Stimulated activated CD8-positive, alpha-beta memory T cell treated with anti-CD3 and anti-CD28 coated beads, Interleukin-15, amount 100 ng/mL, for 48 hours (primary cell): ENCODE measurements around the gene COL8A2.

Experiments
- DNase-seq, 2 donors: peaks; one replicate each; pipeline ENCODE4 v3.0.0-alpha.2; 2020; ENCODE audit warnings: low read depth in 2 of 2

COL8A2 gene

GRCh38 chr1:36137226-36137625, 12.2 kb upstream of the COL8A2 start:
- DNase-seq: no peak

DNA sequence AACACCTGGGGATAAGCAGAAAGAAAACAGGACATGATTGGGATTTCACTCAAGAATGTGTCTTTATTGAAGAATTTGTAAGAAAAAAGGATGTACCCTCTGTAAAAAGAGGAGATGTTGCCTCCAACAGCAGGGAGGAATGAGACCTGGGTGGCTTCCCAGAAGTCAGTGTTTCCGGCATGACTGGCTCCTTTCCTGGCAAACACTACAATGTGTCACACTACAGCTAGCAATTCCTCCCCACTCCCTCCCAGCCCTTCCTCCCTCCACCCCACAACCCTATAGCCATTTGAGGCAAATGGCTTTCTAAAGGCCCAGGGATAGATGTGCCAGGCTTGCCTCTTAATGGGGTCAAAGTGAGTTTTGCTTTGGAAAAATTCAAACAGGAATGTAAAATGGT, 11.5 kb upstream of the COL8A2 start:
- no peak for DNase-seq

DNA sequence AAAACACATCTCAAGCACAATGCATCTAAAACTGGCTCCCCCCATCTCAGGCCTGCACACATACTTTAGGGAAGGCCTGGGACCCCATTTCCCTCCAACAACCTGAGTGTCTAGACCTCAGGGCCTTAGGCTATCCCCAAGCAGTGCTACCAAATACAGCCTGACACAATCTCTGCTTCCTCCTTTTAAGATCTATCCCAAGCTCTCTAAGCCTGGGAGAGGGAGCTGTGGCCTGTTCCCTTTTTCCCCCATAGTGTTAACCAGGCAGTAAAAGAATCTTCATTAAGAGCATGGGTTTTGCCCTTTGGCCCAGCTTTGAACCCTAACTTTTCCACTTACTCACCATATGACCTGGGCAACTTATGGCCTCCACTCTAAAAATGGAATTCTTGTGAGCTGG, 10.8 kb upstream of the COL8A2 start:
- no peak for DNase-seq

DNA sequence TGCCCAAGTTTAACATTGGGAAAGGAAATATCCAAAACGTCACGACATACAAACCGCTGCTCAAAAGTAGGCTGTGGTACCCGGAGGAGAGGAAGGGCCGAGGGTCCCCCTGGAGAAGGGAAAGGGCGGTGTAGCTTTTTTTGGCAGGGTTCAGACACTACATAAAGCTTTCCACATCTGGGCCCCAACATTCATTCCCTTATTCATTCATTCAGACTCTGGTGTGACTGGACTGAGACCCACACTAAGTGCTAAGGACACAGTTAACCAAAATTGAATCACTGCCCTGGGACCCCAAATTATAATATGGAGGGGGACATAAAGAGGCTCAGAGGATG, 10.3 kb upstream of the COL8A2 start:
- no peak for DNase-seq

DNA sequence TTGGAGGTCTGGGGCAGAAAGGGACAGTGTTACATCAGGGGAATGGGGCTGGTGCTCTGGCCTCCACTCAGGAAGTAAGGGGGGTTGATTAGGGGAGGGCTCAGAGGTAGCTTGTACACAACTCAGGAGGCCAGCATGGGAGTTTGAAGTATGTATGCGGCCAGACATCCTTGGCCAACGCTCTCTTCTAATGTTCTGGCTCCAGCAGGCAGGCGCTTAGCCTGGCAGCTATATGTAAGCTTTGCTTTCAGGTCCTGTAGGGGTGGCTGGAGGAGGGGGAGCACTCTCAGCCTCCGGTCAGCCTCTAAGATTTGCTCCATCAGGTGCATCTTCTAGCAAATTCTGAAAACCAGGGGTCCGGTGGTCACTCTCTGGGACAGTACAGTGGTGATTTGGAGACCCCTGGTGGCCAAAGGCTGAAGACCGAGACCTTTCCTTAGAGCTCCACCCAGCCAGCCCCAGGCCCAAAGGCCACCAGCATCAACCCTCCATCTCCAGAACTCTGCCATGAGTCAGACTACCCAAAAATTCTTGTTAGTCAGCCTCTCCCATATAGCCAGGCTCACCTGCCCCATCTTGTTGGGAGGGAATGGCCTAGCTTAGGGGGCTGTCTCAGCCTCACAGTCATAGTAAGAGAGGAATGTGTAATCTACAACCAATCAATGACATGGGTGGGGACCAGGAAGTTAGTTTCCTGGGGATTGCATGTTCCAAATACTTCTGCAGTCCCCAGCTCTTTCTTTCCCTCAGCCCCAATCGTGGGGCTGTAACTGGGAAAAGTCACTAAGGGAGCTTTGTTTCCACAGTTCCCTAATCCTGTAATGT, 9.7 kb upstream of the COL8A2 start:
- DNase-seq: no peak

DNA sequence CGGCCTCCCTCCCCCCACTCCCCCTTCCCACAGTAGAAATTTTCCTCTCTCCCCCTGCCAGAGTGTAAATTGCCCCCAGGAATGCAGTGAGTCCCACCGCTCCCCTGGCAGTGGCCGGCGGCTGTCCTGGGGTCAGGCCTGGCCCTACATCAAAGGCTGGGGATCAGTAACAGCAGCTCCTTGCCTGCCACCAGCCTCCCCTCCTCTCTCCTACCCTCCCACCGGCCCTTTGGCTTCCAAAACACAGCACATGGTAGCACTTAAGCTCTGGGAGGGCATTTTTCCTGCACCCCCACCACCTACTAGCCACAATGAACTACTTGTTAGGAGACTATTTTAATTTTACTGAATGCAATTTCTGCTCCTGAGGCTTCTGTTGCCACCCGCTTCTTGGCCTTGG, 9.0 kb upstream of the COL8A2 start:
- no peak for DNase-seq

GRCh38 chr1:36133484-36133883, 8.5 kb upstream of the COL8A2 start:
- no peak for DNase-seq

- no peak for DNase-seq
These were observed 7.0 kb upstream of the COL8A2 start for GRCh38 chr1:36132029-36132428.

GRCh38 chr1:36128905-36129206, 3.8 kb upstream of the COL8A2 start:
- no peak for DNase-seq

GRCh38 chr1:36128126-36128904, 3.3 kb upstream of the COL8A2 start:
- DNase-seq: no peak

- no peak for DNase-seq
These were observed 1.9 kb upstream of the COL8A2 start for GRCh38 chr1:36126797-36127500.

GRCh38 chr1:36126005-36126716, 1.1 kb upstream of the COL8A2 start:
- no peak for DNase-seq

- no peak for DNase-seq
These were observed 456 bp downstream of the COL8A2 start for GRCh38 chr1:36124404-36125128.

DNA sequence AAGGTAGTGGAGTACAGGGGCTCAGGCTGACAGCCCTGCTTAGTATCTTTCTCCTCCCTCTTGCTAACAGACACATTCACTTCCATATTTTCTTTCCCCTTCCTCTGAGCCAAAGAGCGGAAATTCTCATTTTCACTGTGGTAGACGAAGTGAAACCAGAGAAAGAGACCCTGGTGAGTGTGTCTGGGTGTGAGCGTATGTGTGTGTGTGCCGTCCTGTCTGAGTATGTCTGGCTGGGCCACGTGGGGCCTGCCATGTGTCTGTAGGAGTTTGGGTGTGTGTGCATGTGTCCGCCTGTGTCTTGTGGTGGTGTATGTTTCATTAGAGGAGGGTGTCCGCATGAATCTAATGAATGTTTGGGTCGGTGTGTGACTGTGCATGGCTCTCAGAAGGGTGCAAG, 1.7 kb downstream of the COL8A2 start:
- DNase-seq: no peak

- no peak for DNase-seq
These were observed 2.7 kb downstream of the COL8A2 start for GRCh38 chr1:36122062-36123030.

GRCh38 chr1:36119456-36119855, 5.6 kb downstream of the COL8A2 start:
- DNase-seq: no peak

DNA sequence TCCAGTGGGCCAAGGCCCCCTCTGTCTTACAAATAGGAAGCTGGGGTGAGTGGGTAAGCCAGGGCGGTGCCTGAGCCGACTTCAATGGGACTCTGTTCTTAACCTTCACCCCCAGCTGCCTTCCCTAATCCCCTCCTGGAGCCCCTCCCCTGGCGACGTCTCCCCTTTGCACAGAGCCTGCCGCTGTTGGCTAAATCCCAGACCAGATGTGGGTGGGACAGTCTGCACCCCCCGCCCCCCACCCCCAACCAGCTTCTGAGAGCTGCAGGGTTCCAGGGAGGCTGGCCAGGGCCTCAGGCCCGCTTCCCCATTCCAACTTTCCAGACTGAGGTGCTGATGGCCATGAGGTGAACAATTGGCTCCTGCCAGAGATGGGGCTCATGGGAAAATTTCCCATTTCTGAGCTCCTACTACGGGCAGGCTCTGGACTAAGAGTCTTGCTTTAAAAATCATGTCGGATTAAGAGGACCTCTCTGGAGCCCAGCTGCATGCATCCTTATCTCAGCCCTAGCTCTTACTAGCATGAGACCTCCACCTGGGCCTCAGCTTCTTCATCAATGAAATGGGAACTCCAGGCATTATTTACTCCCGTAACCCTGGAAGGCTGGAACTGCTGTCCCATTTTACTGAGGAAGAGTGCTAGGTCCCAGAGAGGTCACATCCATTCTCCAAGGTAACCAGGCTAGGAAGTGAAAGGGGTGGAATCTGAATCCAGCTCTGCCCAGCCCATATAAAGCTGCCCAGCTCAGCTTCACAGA, 6.4 kb downstream of the COL8A2 start:
- DNase-seq: no peak

DNA sequence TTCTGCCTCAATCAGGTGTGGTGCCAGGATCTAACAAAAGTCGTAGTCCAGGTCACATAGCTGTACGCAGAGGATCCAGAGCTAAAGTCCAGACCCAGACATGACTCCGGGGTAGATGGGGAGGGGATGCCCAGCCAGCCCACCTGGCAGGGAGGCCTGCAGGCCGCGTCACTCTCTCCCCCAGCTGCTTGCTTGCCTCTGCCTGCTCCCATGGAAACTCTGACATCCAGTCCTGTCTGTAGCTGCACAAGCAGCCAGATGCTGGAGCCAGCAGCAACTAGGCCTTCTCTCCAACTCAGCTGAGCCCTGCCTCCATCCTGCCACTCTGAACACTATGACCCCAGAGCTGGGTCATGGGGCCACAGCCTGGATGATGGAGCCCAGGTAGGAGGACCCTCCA, 8.1 kb downstream of the COL8A2 start:
- no peak for DNase-seq

DNA sequence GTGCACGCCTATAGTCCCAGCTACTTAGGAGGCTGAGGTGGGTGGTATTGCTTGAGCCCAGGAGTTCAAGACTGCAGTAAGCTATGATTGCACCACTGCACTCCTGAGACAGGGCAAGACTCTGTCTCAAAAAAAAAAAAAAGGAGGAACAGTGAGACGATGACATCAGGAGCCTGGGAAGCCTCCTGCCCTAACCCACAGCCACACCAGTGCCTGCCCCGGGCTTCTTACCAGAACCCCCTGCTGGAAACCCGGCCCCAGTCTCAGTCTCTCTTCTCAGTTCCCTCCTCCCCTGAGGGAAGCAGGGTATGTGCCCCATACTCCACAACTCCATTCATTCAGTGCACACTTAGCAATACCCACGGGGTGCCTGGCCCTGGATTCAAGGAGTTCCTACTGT, 9.1 kb downstream of the COL8A2 start:
- no peak for DNase-seq

DNA sequence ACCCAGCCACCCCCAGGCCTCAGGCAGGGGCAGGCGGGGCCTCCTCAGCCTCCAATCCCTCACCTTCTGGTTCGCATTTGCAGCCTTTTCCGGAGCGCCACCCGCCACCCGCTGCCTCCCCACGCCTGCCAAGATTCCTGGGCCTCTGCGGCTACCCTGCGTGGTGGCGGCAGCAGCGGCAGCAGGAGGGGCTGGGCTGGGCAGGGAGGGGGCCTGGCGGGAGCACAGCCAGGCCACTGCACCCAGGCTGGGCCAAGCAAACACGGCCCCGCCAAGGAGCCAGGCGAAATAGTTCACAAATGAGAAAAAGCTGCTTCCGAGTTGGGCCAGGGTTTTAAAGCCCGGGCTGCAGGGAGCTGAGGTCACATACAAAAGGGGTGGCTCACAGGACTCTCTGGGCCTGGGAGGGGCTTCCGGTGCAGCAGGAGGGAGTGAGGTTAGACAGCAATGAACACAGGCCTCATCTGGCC, 9.8 kb downstream of the COL8A2 start:
- no peak for DNase-seq
